Measurements from ENCODE around the gene RPL22L1.

GRCh38 chr3:170897978-170898377, 28.0 kb upstream of the RPL22L1 start:
- TF ChIP-seq POLR2A (IDR thresholded peaks at IDR 0.05; ENCODE audit: low read depth, low read length) (no peak), POLR2AphosphoS5 (IDR thresholded peaks at IDR 0.05; ENCODE audit: low read depth, low read length) (no peak)

Data from GM12892 (cell line).